Mesendoderm (in vitro differentiated cells): ENCODE data around the gene ABRACL.

ENCODE experiments used
- DNase-seq: peaks from one replicate; pipeline ENCODE4 v3.0.0; 2013
- H2AK5ac ChIP-seq: 2 replicates; pipeline ENCODE4 v1.6.1; 2013; ENCODE audit warnings: low read length, inconsistent platforms
- H2BK120ac ChIP-seq: 2 replicates; pipeline ENCODE4 v1.6.1; 2013; ENCODE audit warnings: low read depth, mild to moderate bottlenecking, low read length, moderate library complexity, mixed read lengths
- H2BK15ac ChIP-seq: replicated peaks from 2 replicates; pipeline ENCODE4 v1.6.1; 2013; ENCODE audit warnings: low read depth, mild to moderate bottlenecking, moderate library complexity
- H2BK5ac ChIP-seq: 2 replicates; pipeline ENCODE4 v1.6.1; 2013; ENCODE audit warnings: low read length, inconsistent platforms
- H3K18ac ChIP-seq: 2 replicates; pipeline ENCODE4 v1.6.1; 2013; ENCODE audit warnings: mild to moderate bottlenecking, low read length, mixed read lengths
- H3K23ac ChIP-seq: one replicate; pipeline ENCODE4 v1.6.1; 2013; ENCODE audit warnings: low read length
- H3K27ac ChIP-seq: 2 replicates; pipeline ENCODE4 v1.5.1; 2013; ENCODE audit warnings: low read depth, mild to moderate bottlenecking, inconsistent platforms, low read length, moderate library complexity
- H3K27me3 ChIP-seq: 2 replicates; pipeline ENCODE4 v1.6.1; 2013; ENCODE audit warnings: low read length, control low read depth, mild to moderate bottlenecking, inconsistent platforms; ENCODE audit not compliant: insufficient read depth, poor library complexity
- H3K36me3 ChIP-seq: 2 replicates; pipeline ENCODE4 v1.6.1; 2013; ENCODE audit warnings: low read length, inconsistent platforms; ENCODE audit not compliant: control insufficient read depth, insufficient read depth
- H3K4ac ChIP-seq: one replicate; pipeline ENCODE4 v1.6.1; 2013; ENCODE audit warnings: low read depth, mild to moderate bottlenecking, low read length, moderate library complexity
- H3K4me1 ChIP-seq: 2 replicates; pipeline ENCODE4 v1.6.1; 2013; ENCODE audit warnings: low read depth, low read length, inconsistent platforms; ENCODE audit not compliant: control insufficient read depth
- H3K4me2 ChIP-seq: 2 replicates; pipeline ENCODE4 v1.6.1; 2013; ENCODE audit warnings: low read length
- H3K4me3 ChIP-seq: 2 replicates; pipeline ENCODE4 v1.5.1; 2013; ENCODE audit warnings: mild to moderate bottlenecking, low read length
- H3K56ac ChIP-seq: one replicate; pipeline ENCODE4 v1.6.1; 2013; ENCODE audit warnings: low read length
- H3K79me1 ChIP-seq: 2 replicates; pipeline ENCODE4 v1.6.1; 2013; ENCODE audit warnings: low read length, inconsistent platforms
- H3K79me2 ChIP-seq: 2 replicates; pipeline ENCODE4 v1.6.1; 2013; ENCODE audit warnings: mild to moderate bottlenecking, low read length; ENCODE audit not compliant: control insufficient read depth, insufficient read depth
- H3K9ac ChIP-seq: 2 replicates; pipeline ENCODE4 v1.6.1; 2013; ENCODE audit warnings: low read length, inconsistent platforms
- H4K5ac ChIP-seq: one replicate; pipeline ENCODE4 v1.6.1; 2013; ENCODE audit warnings: low read length
- H4K8ac ChIP-seq: one replicate; pipeline ENCODE4 v1.6.1; 2013; ENCODE audit warnings: low read depth, mild to moderate bottlenecking, control low read depth, low read length, moderate library complexity
- WGBS: extraction: QIAGEN DNeasy Blood & Tissue Kit; methylation state at CpG from one replicate; pipeline ENCODE4 v1.1.7; 2013; ENCODE audit warnings: low lambda C conversion rate, missing lambda C conversion rate; ENCODE audit not compliant: insufficient coverage; ENCODE audit errors: extremely low coverage; 5-methylcytosine and 5-hydroxymethylcytosine counted together

Gene ABRACL

GRCh38 chr6:139051396-139052060 is 23.0 kb downstream of the ABRACL start:
- H3K4me3 ChIP-seq, result no peak overlapping the region
- no peak overlapping the region for H4K8ac ChIP-seq
- H3K18ac ChIP-seq, result no peak overlapping the region
- no peaks in the 10 kb centered on the region for H3K4me1 ChIP-seq
- H3K27ac ChIP-seq, result no peak overlapping the region
- H3K23ac ChIP-seq, result no peak overlapping the region
- H3K79me1 ChIP-seq, result no peaks in the 10 kb centered on the region
- H3K4me2 ChIP-seq, result no peak overlapping the region
- H2BK15ac ChIP-seq, result no peak overlapping the region
- H2BK120ac ChIP-seq, result no peak overlapping the region
- no peak overlapping the region for H2BK5ac ChIP-seq
- H4K5ac ChIP-seq, result no peak overlapping the region
- H2AK5ac ChIP-seq, result no peak overlapping the region
- H3K36me3 ChIP-seq, result no peaks in the 10 kb centered on the region
- H3K56ac ChIP-seq, result no peak overlapping the region
- no CpG with 5 or more reads among the region's 5 CpGs for WGBS
- H3K79me2 ChIP-seq, result no peaks in the 10 kb centered on the region
- no peak overlapping the region for H3K4ac ChIP-seq
- H3K9ac ChIP-seq, result no peak overlapping the region
- H3K27me3 ChIP-seq, result no peaks in the 10 kb centered on the region
- DNase-seq, result no peak

- H3K4me3 ChIP-seq, result no peak overlapping the region
- H2AK5ac ChIP-seq, result no peak overlapping the region
- no peak overlapping the region for H2BK120ac ChIP-seq
- no peak overlapping the region for H2BK5ac ChIP-seq
- H3K36me3 ChIP-seq, result no peaks in the 10 kb centered on the region
- H3K27ac ChIP-seq, result no peak overlapping the region
- H3K23ac ChIP-seq, result no peak overlapping the region
- no peak overlapping the region for H2BK15ac ChIP-seq
- H3K4me1 ChIP-seq, result no peaks in the 10 kb centered on the region
- no peak overlapping the region for H4K8ac ChIP-seq
- H3K27me3 ChIP-seq, result no peaks in the 10 kb centered on the region
- H3K9ac ChIP-seq, result no peak overlapping the region
- H3K79me2 ChIP-seq, result no peaks in the 10 kb centered on the region
- H3K56ac ChIP-seq, result no peak overlapping the region
- WGBS, result no CpG with 5 or more reads among the region's 3 CpGs
- no peak overlapping the region for H3K4ac ChIP-seq
- H3K79me1 ChIP-seq, result no peaks in the 10 kb centered on the region
- H3K4me2 ChIP-seq, result no peak overlapping the region
- DNase-seq, result no peak
- H3K18ac ChIP-seq, result no peak overlapping the region
- no peak overlapping the region for H4K5ac ChIP-seq
Observed at GRCh38 chr6:139053382-139053781, 24.8 kb downstream of the ABRACL start.

- H4K5ac ChIP-seq, result no peak overlapping the region
- no peaks in the 10 kb centered on the region for H3K79me2 ChIP-seq
- no peaks in the 10 kb centered on the region for H3K79me1 ChIP-seq
- H2BK120ac ChIP-seq, result no peak overlapping the region
- H2AK5ac ChIP-seq, result no peak overlapping the region
- no peak overlapping the region for H3K4me2 ChIP-seq
- no peaks in the 10 kb centered on the region for H3K4me1 ChIP-seq
- no peak for DNase-seq
- H3K9ac ChIP-seq, result no peak overlapping the region
- no peak overlapping the region for H2BK5ac ChIP-seq
- WGBS, result no CpG with 5 or more reads among the region's 3 CpGs
- no peak overlapping the region for H4K8ac ChIP-seq
- H3K4me3 ChIP-seq, result no peak overlapping the region
- no peak overlapping the region for H3K4ac ChIP-seq
- no peaks in the 10 kb centered on the region for H3K27me3 ChIP-seq
- no peak overlapping the region for H2BK15ac ChIP-seq
- no peaks in the 10 kb centered on the region for H3K36me3 ChIP-seq
- H3K56ac ChIP-seq, result no peak overlapping the region
- no peak overlapping the region for H3K18ac ChIP-seq
- H3K27ac ChIP-seq, result no peak overlapping the region
- H3K23ac ChIP-seq, result no peak overlapping the region
Observed at GRCh38 chr6:139054001-139054400, 25.5 kb downstream of the ABRACL start.

GRCh38 chr6:139055709-139056108 is 27.2 kb downstream of the ABRACL start:
- DNase-seq, result no peak
- H2AK5ac ChIP-seq, result no peak overlapping the region
- H3K27ac ChIP-seq, result no peak overlapping the region
- H3K27me3 ChIP-seq, result no peaks in the 10 kb centered on the region
- no peak overlapping the region for H4K8ac ChIP-seq
- no peak overlapping the region for H4K5ac ChIP-seq
- H3K4me3 ChIP-seq, result no peak overlapping the region
- no peaks in the 10 kb centered on the region for H3K79me2 ChIP-seq
- WGBS, result no CpG with 5 or more reads among the region's 2 CpGs
- H3K4me2 ChIP-seq, result no peak overlapping the region
- no peak overlapping the region for H3K56ac ChIP-seq
- H2BK15ac ChIP-seq, result no peak overlapping the region
- H3K4me1 ChIP-seq, result no peaks in the 10 kb centered on the region
- H3K9ac ChIP-seq, result no peak overlapping the region
- H3K18ac ChIP-seq, result no peak overlapping the region
- H2BK5ac ChIP-seq, result no peak overlapping the region
- H3K36me3 ChIP-seq, result no peaks in the 10 kb centered on the region
- H3K4ac ChIP-seq, result no peak overlapping the region
- H3K23ac ChIP-seq, result no peak overlapping the region
- no peak overlapping the region for H2BK120ac ChIP-seq
- H3K79me1 ChIP-seq, result no peaks in the 10 kb centered on the region

GRCh38 chr6:139058029-139058428 is 29.5 kb downstream of the ABRACL start:
- H3K56ac ChIP-seq, result no peak overlapping the region
- H4K8ac ChIP-seq, result no peak overlapping the region
- no peak overlapping the region for H3K4me3 ChIP-seq
- H4K5ac ChIP-seq, result no peak overlapping the region
- no peak overlapping the region for H2BK5ac ChIP-seq
- H3K79me2 ChIP-seq, result no peaks in the 10 kb centered on the region
- no peak overlapping the region for H3K23ac ChIP-seq
- no peak overlapping the region for H2AK5ac ChIP-seq
- H3K36me3 ChIP-seq, result no peaks in the 10 kb centered on the region
- no peak overlapping the region for H3K9ac ChIP-seq
- H3K4ac ChIP-seq, result no peak overlapping the region
- no peak overlapping the region for H2BK120ac ChIP-seq
- no CpG with 5 or more reads among the region's 3 CpGs for WGBS
- H2BK15ac ChIP-seq, result no peak overlapping the region
- H3K79me1 ChIP-seq, result no peaks in the 10 kb centered on the region
- DNase-seq, result no peak
- H3K27ac ChIP-seq, result no peak overlapping the region
- no peaks in the 10 kb centered on the region for H3K4me1 ChIP-seq
- H3K4me2 ChIP-seq, result no peak overlapping the region
- H3K18ac ChIP-seq, result no peak overlapping the region
- no peaks in the 10 kb centered on the region for H3K27me3 ChIP-seq

- Histone ChIP-seq H3K9ac (no peak overlapping the region), H3K27me3 (no peaks in the 10 kb centered on the region), H4K5ac (no peak overlapping the region), H3K4me1 (no peaks in the 10 kb centered on the region), H4K8ac (no peak overlapping the region), H3K79me1 (no peaks in the 10 kb centered on the region), H3K23ac (no peak overlapping the region), H2BK5ac (no peak overlapping the region), H3K79me2 (no peaks in the 10 kb centered on the region), H3K4me3 (no peak overlapping the region), H3K36me3 (no peaks in the 10 kb centered on the region), H2BK120ac (no peak overlapping the region), H2BK15ac (no peak overlapping the region), H3K18ac (no peak overlapping the region), H3K27ac (no peak overlapping the region), H3K4me2 (no peak overlapping the region), H3K4ac (no peak overlapping the region), H2AK5ac (no peak overlapping the region), H3K56ac (no peak overlapping the region)
- no peak for DNase-seq
Observed at GRCh38 chr6:139060332-139060731, 31.8 kb downstream of the ABRACL start.
